GOT3 (cell line): ENCODE results near the gene MMEL1.
"Not testable (repeated sequence)": the region's sequence is repeated elsewhere in the genome, so short reads cannot be mapped to it uniquely, and the experiment has no call there.

ENCODE experiments used
- DNase-seq: peaks from one replicate; lab custom pipeline; 2025; ENCODE audit warnings: mixed read lengths; lab: John Stamatoyannopoulos, UW

Gene MMEL1

GRCh38 chr1:2628191-2628932, 4.5 kb downstream of the MMEL1 start:
- no peak for DNase-seq

- DNase-seq, result no peak
Measured at GRCh38 chr1:2627746-2628145, 5.1 kb downstream of the MMEL1 start.

- DNase-seq, result not testable (repeated sequence)
Measured at GRCh38 chr1:2625748-2626147, 7.1 kb downstream of the MMEL1 start.

GRCh38 chr1:2625311-2625710, 7.5 kb downstream of the MMEL1 start:
- no peak for DNase-seq

GRCh38 chr1:2624735-2625300, 8.0 kb downstream of the MMEL1 start:
- DNase-seq, result no peak

- no peak for DNase-seq
Measured at GRCh38 chr1:2623571-2624337, 9.1 kb downstream of the MMEL1 start.

GRCh38 chr1:2617971-2618470, 14.8 kb downstream of the MMEL1 start:
- no peak for DNase-seq

- DNase-seq, result no peak
Measured at GRCh38 chr1:2614145-2614544, 18.7 kb downstream of the MMEL1 start.

GRCh38 chr1:2612591-2613365, 20.0 kb downstream of the MMEL1 start:
- DNase-seq, result no peak

- no peak for DNase-seq
Measured at GRCh38 chr1:2611621-2612437, 21.0 kb downstream of the MMEL1 start.

- no peak for DNase-seq
Measured at GRCh38 chr1:2611031-2611501, 21.8 kb downstream of the MMEL1 start.

- no peak for DNase-seq
Measured at GRCh38 chr1:2610036-2610959, 22.5 kb downstream of the MMEL1 start.

GRCh38 chr1:2609319-2610035, 23.3 kb downstream of the MMEL1 start:
- DNase-seq, result no peak

GRCh38 chr1:2607641-2608091, 25.1 kb downstream of the MMEL1 start:
- DNase-seq, result no peak

- DNase-seq, result no peak
Measured at GRCh38 chr1:2606881-2607621, 25.8 kb downstream of the MMEL1 start.

- DNase-seq, result no peak
Measured at GRCh38 chr1:2606396-2606880, 26.4 kb downstream of the MMEL1 start.

- DNase-seq, result no peak
Measured at GRCh38 chr1:2605509-2606395, 27.1 kb downstream of the MMEL1 start.
